Transverse colon (tissue), 4 donors: Measurements from ENCODE around the gene LRRC8A.

Experiments used
- CTCF ChIP-seq, 5 experiments: fragments of 200-600 bp in 3 of 5; fragments of 450-650 bp in 2 of 5; sonication (generic) in 3 of 5; IDR thresholded peaks; 1 replicate in 2 of 5; 2 replicates in 3 of 5; pipeline ENCODE4 v1.5.1; 2016 to 2017; ENCODE audit warnings: antibody characterized with exemption in 5 of 5, inconsistent platforms in 3 of 5, mild to moderate bottlenecking in 2 of 5, moderate library complexity in 1 of 5
- EP300 ChIP-seq: sonication (generic); formaldehyde crosslinking; IDR thresholded peaks from one replicate; pipeline ENCODE4 v1.6.1; 2017; ENCODE audit warnings: antibody characterized with exemption, low read depth
- POLR2A ChIP-seq: fragments of 450-650 bp; IDR thresholded peaks from one replicate; pipeline ENCODE4 v1.6.1; 2016; ENCODE audit warnings: antibody characterized with exemption, mild to moderate bottlenecking, moderate library complexity
- POLR2AphosphoS5 ChIP-seq, 3 donors: sonication (generic); formaldehyde crosslinking; IDR thresholded peaks; one replicate each; pipeline ENCODE4 v1.6.1; 2016; ENCODE audit warnings: antibody characterized with exemption in 3 of 3

GRCh38 chr9:128940271-128940921 lies 58.5 kb downstream of the LRRC8A start:
- TF ChIP-seq POLR2AphosphoS5 (IDR thresholded peaks at IDR 0.05) (no peak), POLR2A (no peak), CTCF (IDR thresholded peaks at IDR 0.05) (no peak), EP300 (no peak)
